ENCODE measurements around the gene NOL3. TPM values are rescaled to one million over a fixed set of nuclear protein-coding genes. Genes with fewer than 3 reads are reported as not detected.

Gene NOL3
- total and polyA plus RNA-seq, 2 of the 13 experiments (the other 11 are each of a cell fraction or from before 2014, with no cell fraction given) = 5.7 to 20.5 TPM

GRCh38 chr16:67185651-67186134 is 15.4 kb downstream of the NOL3 start (continued):
- TF ChIP-seq, protein P1, sequence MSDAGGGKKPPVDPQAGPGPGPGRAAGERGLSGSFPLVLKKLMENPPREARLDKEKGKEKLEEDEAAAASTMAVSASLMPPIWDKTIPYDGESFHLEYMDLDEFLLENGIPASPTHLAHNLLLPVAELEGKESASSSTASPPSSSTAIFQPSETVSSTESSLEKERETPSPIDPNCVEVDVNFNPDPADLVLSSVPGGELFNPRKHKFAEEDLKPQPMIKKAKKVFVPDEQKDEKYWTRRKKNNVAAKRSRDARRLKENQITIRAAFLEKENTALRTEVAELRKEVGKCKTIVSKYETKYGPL (CRISPR knock-in tag; IDR thresholded peaks at IDR 0.05) = no peak
- TF ChIP-seq KDM5B (CRISPR knock-in tag; IDR thresholded peaks at IDR 0.05; ENCODE audit: borderline replicate concordance) (no peak; the same call in 1 of the 2 replicates), ZNF709 (CRISPR knock-in tag; IDR thresholded peaks at IDR 0.05) (peak; percentile 49; the same call in 1 of the 2 replicates), PHF5A (CRISPR knock-in tag; IDR thresholded peaks at IDR 0.05; ENCODE audit: low read depth, unreplicated experiment) (no peak), ZNF275 (CRISPR knock-in tag; IDR thresholded peaks at IDR 0.05; ENCODE audit: borderline replicate concordance) (no peak), RCOR2 (CRISPR knock-in tag; IDR thresholded peaks at IDR 0.05) (no peak), ZBTB10 (CRISPR knock-in tag; IDR thresholded peaks at IDR 0.05; ENCODE audit: borderline replicate concordance) (no peak), ZNF577 (CRISPR knock-in tag; IDR thresholded peaks at IDR 0.05; ENCODE audit: borderline replicate concordance, low read depth) (no peak), EHMT2 (IDR thresholded peaks at IDR 0.05; ENCODE audit: borderline replicate concordance, low read depth, low read length) (no peak), KLF13 (CRISPR knock-in tag; IDR thresholded peaks at IDR 0.05) (0 out of 2 replicates have a peak, but pooled peaks have one; percentile 6), ZNF589 (CRISPR knock-in tag; conservative IDR thresholded peaks at IDR 0.05) (no peak), CBX1 (IDR thresholded peaks at IDR 0.05; ENCODE audit: low read depth) (peak; percentile 3), HNF4G (IDR thresholded peaks at IDR 0.05; ENCODE audit: borderline replicate concordance, low read depth, low read length) (no peak), HNF4G (CRISPR knock-in tag; IDR thresholded peaks at IDR 0.05; ENCODE audit: borderline replicate concordance, low read depth) (0 out of 2 replicates have a peak, but pooled peaks have one; percentile 5), ZNF468 (CRISPR knock-in tag; IDR thresholded peaks at IDR 0.05) (no peak), IKZF5 (CRISPR knock-in tag; IDR thresholded peaks at IDR 0.05) (no peak), FOXM1 (CRISPR knock-in tag; IDR thresholded peaks at IDR 0.05) (no peak), ZSCAN12 (CRISPR knock-in tag; IDR thresholded peaks at IDR 0.05) (0 out of 2 replicates have a peak, but pooled peaks have one; percentile 53)
- TF ChIP-seq, protein P2, sequence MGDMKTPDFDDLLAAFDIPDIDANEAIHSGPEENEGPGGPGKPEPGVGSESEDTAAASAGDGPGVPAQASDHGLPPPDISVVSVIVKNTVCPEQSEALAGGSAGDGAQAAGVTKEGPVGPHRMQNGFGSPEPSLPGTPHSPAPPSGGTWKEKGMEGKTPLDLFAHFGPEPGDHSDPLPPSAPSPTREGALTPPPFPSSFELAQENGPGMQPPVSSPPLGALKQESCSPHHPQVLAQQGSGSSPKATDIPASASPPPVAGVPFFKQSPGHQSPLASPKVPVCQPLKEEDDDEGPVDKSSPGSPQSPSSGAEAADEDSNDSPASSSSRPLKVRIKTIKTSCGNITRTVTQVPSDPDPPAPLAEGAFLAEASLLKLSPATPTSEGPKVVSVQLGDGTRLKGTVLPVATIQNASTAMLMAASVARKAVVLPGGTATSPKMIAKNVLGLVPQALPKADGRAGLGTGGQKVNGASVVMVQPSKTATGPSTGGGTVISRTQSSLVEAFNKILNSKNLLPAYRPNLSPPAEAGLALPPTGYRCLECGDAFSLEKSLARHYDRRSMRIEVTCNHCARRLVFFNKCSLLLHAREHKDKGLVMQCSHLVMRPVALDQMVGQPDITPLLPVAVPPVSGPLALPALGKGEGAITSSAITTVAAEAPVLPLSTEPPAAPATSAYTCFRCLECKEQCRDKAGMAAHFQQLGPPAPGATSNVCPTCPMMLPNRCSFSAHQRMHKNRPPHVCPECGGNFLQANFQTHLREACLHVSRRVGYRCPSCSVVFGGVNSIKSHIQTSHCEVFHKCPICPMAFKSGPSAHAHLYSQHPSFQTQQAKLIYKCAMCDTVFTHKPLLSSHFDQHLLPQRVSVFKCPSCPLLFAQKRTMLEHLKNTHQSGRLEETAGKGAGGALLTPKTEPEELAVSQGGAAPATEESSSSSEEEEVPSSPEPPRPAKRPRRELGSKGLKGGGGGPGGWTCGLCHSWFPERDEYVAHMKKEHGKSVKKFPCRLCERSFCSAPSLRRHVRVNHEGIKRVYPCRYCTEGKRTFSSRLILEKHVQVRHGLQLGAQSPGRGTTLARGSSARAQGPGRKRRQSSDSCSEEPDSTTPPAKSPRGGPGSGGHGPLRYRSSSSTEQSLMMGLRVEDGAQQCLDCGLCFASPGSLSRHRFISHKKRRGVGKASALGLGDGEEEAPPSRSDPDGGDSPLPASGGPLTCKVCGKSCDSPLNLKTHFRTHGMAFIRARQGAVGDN (CRISPR knock-in tag; IDR thresholded peaks at IDR 0.05) = no peak
